ENCODE results near the gene SMIM44.

Gene SMIM44

GRCh38 chr19:3481241-3482090 lies 1.8 kb downstream of the SMIM44 start:
- ChIA-PET POLR2A (ENCODE audit: low non-redundant PET) (no interaction called here), CTCF (no interaction called here)
- H3K27ac ChIP-seq, result no peak overlapping the region
- DNase-seq (ENCODE audit: low spot score), result no peak
- no peak for TF ChIP-seq CTCF (conservative IDR thresholded peaks at IDR 0.05; ENCODE audit: low read depth)

- TF ChIP-seq CTCF (conservative IDR thresholded peaks at IDR 0.05; ENCODE audit: low read depth), result no peak
- no peak for DNase-seq (ENCODE audit: low spot score)
- ChIA-PET CTCF (no interaction called here), POLR2A (ENCODE audit: low non-redundant PET) (no interaction called here)
- H3K27ac ChIP-seq, result no peak within 1 kb of the TSS
Observed at GRCh38 chr19:3480383-3481091, 2.7 kb downstream of the SMIM44 start, which contains the start of gene SMIM24. Gene SMIM24, minus strand, starts transcription at chr19:3480525. Its CDS starts 62 bp downstream, at chr19:3480463.

DNA sequence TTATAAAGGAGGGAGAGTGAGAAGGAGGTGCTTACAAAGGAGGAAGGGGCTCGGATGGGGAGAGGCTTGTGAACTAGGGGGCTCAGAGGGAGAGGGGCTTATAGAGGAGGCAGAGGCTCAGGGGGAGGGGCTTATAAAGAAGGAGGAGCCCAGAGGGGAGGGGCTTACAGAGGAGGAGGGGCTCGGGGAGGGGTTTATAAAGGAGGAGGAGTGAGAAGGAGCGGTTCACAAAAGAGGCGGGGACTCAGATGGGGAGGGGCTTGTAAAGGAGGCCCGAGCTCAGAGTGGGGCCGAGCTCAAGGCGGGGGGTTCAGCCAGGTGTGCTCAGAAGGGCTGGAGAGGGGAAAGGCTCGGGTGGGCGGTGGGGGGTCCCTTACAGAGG lies 3.4 kb downstream of the SMIM44 start:
- TF ChIP-seq CTCF (conservative IDR thresholded peaks at IDR 0.05; ENCODE audit: low read depth), result no peak
- H3K27ac ChIP-seq, result no peak overlapping the region
- POLR2A ChIA-PET (ENCODE audit: low non-redundant PET), result no interaction called here
- DNase-seq (ENCODE audit: low spot score), result peak; percentile 46
- CTCF ChIA-PET, result interaction anchor here (1.1 kb wide), 1 partner anchor 175 kb away, joined by 5 read pairs; no protein-coding TSS in a partner anchor

DNA sequence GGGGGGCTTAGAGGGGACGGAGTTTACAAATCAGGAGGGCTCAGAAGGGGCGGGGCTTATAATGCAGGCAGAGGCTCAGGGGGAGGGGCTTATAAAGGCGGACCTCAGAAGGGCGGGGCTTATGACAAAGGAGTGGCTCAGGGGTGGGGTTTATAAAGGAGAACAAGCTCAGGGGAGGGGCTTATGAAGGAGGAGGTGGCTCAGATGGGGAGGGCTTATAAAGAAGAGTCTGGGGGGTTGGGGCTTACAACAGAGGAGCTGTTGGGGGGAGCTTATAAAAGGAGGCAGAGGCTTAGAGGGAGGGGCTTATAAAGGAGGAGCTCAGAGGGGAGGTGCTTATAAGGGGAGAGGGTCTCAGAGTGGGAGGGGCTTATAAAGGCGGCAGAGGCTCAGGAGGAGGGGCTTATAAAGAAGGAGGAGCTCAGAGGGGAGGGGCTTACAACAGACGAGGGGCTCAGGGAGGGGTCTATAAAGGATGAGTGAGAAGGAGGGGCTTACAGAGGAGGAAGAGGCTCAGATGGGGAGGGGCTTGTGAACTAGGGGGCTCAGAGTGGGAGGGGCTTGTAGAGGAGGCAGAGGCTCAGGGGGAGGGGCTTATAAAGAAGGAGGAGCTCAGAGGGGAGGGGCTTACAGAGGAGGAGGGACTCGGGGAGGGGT lies 3.9 kb downstream of the SMIM44 start:
- ChIA-PET CTCF (interaction anchor here (0.6 to 1.1 kb wide), 2 partner anchors 174 to 659 kb away, joined by 3 to 5 read pairs; no protein-coding TSS in a partner anchor), POLR2A (ENCODE audit: low non-redundant PET) (no interaction called here)
- DNase-seq (ENCODE audit: low spot score), result peak; percentile 36
- TF ChIP-seq CTCF (conservative IDR thresholded peaks at IDR 0.05; ENCODE audit: low read depth), result no peak
- no peak overlapping the region for H3K27ac ChIP-seq

- TF ChIP-seq CTCF (conservative IDR thresholded peaks at IDR 0.05; ENCODE audit: low read depth), result no peak
- POLR2A ChIA-PET (ENCODE audit: low non-redundant PET), result no interaction called here
- DNase-seq (ENCODE audit: low spot score), result no peak
- CTCF ChIA-PET, result interaction anchor here (0.6 to 1.1 kb wide), 2 partner anchors 174 to 660 kb away, joined by 3 to 5 read pairs; no protein-coding TSS in a partner anchor
- no peak overlapping the region for H3K27ac ChIP-seq
Observed at GRCh38 chr19:3478409-3479176, 4.6 kb downstream of the SMIM44 start.

- ChIA-PET CTCF (no interaction called here), POLR2A (ENCODE audit: low non-redundant PET) (no interaction called here)
- no peak overlapping the region for H3K27ac ChIP-seq
- DNase-seq (ENCODE audit: low spot score), result no peak
- no peak for TF ChIP-seq CTCF (conservative IDR thresholded peaks at IDR 0.05; ENCODE audit: low read depth)
Observed at GRCh38 chr19:3477951-3478350, 5.3 kb downstream of the SMIM44 start.

Data from RWPE1 (cell line).